Stomach (tissue), 9 donors: ENCODE measurements around the gene SPACA1. TPM values are rescaled to one million over a fixed set of nuclear protein-coding genes. Genes with fewer than 3 reads are reported as not detected.

ENCODE experiments used
- DNase-seq, 2 donors: peaks; one replicate each; pipeline versions ENCODE4 v3.0.0 to v3.0.0-alpha.2; 2013 to 2019
- H3K27ac ChIP-seq, 5 donors: fragments of 200-600 bp in 4 of 5; sonication (generic) in 4 of 5; one replicate each; pipeline ENCODE4 v1.5.1; 2013 to 2019; ENCODE audit warnings: mild to moderate bottlenecking in 1 of 5, moderate library complexity in 1 of 5
- H3K27me3 ChIP-seq, 3 donors: fragments of 200-600 bp; sonication (generic); one replicate each; pipeline ENCODE4 v1.5.1; 2017 to 2019; ENCODE audit warnings: mixed run types in 1 of 3
- H3K36me3 ChIP-seq, 4 donors: fragments of 200-600 bp; sonication (generic); 1 replicate in 3 of 4; 2 replicates in 1 of 4; pipeline ENCODE4 v1.5.1; 2016 to 2019
- H3K4me1 ChIP-seq, 4 donors: fragments of 200-600 bp; sonication (generic); one replicate each; pipeline ENCODE4 v1.5.1; 2016 to 2019
- H3K4me3 ChIP-seq, 4 donors: fragments of 200-600 bp; sonication (generic) in 3 of 4; one replicate each; pipeline ENCODE4 v1.5.1; 2016 to 2019; ENCODE audit warnings: mild to moderate bottlenecking in 1 of 4
- H3K9me3 ChIP-seq, 4 donors: fragments of 200-600 bp; sonication (generic); one replicate each; pipeline ENCODE4 v1.5.1; 2016 to 2019
- CTCF ChIP-seq, 7 experiments: fragments of 450-650 bp in 4 of 7; fragments of 200-600 bp in 3 of 7; sonication (generic) in 3 of 7; IDR thresholded peaks; one replicate each; pipeline ENCODE4 v1.5.1; 2016 to 2019; ENCODE audit warnings: antibody characterized with exemption in 7 of 7, control low read depth in 2 of 7, mild to moderate bottlenecking in 1 of 7
- EP300 ChIP-seq: sonication (generic); formaldehyde crosslinking; IDR thresholded peaks from one replicate; pipeline ENCODE4 v1.6.1; 2017; ENCODE audit warnings: antibody characterized with exemption
- POLR2A ChIP-seq, 4 donors: fragments of 450-650 bp; IDR thresholded peaks; one replicate each; pipeline ENCODE4 v1.6.1; 2016; ENCODE audit warnings: antibody characterized with exemption in 4 of 4, control low read depth in 2 of 4, mild to moderate bottlenecking in 1 of 4, moderate library complexity in 1 of 4
- POLR2AphosphoS5 ChIP-seq, 3 donors: sonication (generic); formaldehyde crosslinking; IDR thresholded peaks; one replicate each; pipeline ENCODE4 v1.6.1; 2016; ENCODE audit warnings: antibody characterized with exemption in 3 of 3
- WGBS, 5 donors: extraction: QIAGEN DNeasy Blood & Tissue Kit in 3 of 5; methylation state at CpG; one replicate each; pipeline versions ENCODE4 v1.1.5 to v1.1.7; 2013 to 2018; 5-methylcytosine and 5-hydroxymethylcytosine counted together
- intact Hi-C: fragments of 100-400 bp; cut with DNase I; formaldehyde crosslinking; loops from one replicate; pipeline ENCODE4 v1.15.1; 2023; ENCODE audit warnings: low total_unique reads
- polyA plus RNA-seq, 3 donors: library from polyadenylated mRNA; stranded (reverse); fragments of 200-250 nt; gene quantifications; one replicate each; pipeline ENCODE4 v1.2.3, GENCODE V29; 2013
- total RNA-seq, 5 donors: library from RNA; depleted of rRNA; stranded (reverse); fragments of >200 nt; gene quantifications; one replicate each; pipeline versions ENCODE4 v1.1.0 to v1.2.3, GENCODE V29; 2014 to 2016
- donor health status: healthy with polysubstance abuse.
- donor health status: Bipolar disorder and iron deficiency.
- donor health status: healthy.

SPACA1 gene
- total and polyA plus RNA-seq, 8 donors, result not detected

GRCh38 chr6:88116276-88116675 lies 68.6 kb downstream of the SPACA1 start:
- H3K27me3 ChIP-seq, result peaks cover 0 to 5% (median 0%) of the 10 kb centered on the region in 3 donors
- intact Hi-C loops, result no loop called here
- no peak overlapping the region for H3K27ac ChIP-seq
- no peak for DNase-seq
- TF ChIP-seq CTCF (IDR thresholded peaks at IDR 0.05) (no peak), POLR2A (IDR thresholded peaks at IDR 0.05) (no peak), POLR2AphosphoS5 (IDR thresholded peaks at IDR 0.05) (no peak), EP300 (no peak)
- peaks cover 0 to 6% (median 0%) of the 10 kb centered on the region in 4 donors for H3K9me3 ChIP-seq
- WGBS, 5 donors, result 43 to 64% (median 48%) methylated on average over 3 of the region's 3 CpGs
- H3K4me3 ChIP-seq, result no peak overlapping the region
- H3K36me3 ChIP-seq, result no peaks in the 10 kb centered on the region
- H3K4me1 ChIP-seq, result no peaks in the 10 kb centered on the region

Other genes starting within 250 kb of the SPACA1 start
- 10 to 100 TPM in 2 of 5 donors, 1 to 10 TPM in 3; 4.0 to 15.2 (median 4.8) TPM for gene CNR1, start 118.5 kb downstream of the SPACA1 start, total RNA-seq
- under 1 TPM; 0.31 to 0.98 (median 0.46) TPM for gene CNR1, start 118.5 kb downstream of the SPACA1 start, polyA plus RNA-seq